ENCODE results near the gene ARHGAP40. TPM values are rescaled to one million over a fixed set of nuclear protein-coding genes. Genes with fewer than 3 reads are reported as not detected.

ARHGAP40 gene
- total and polyA plus RNA-seq, 2 of the 13 experiments (the other 11 are each of a cell fraction or from before 2014, with no cell fraction given) = 0.75 to 2.1 TPM

DNA sequence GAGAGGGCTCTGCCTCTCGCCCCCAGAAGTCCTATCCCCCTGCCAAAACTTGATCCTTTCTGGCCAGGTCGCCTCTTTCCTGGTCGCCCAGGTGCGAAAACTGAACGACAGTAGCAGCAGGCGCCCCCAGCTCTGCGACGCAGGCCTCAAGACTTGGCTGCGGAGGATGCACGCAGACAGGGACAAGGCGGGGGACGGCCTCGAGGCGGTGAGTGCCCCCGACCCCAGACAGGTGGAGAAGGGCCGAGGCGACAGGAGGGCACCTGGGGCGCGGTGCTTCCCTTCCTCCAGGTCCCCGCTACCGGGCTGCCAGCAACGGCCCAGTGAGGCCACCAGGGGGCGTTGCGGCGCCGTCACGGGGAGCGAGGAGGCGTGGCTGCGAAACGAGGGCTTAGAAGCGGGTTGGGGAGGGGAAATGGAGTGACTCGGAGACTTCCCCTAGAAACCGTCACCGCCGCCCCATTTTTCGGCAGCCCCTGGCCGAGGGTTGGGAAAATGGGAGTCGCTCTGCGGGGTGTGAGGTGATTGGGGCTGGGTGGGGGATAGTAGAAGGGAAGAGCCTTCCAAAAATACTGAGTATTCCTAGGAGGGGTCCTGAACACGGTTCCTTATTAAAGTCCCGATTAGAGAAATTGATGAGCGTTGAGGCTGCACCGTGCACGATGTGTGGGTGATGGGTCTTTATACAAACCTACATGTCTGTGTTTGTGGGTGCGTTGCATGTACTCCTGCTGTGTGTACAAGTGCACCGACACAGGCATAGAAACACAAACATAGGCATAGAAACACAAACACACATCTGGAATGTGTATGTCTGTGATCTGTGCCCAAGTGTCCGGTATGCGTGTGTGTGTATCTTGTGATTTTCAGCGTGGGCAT lies 44.6 kb downstream of the ARHGAP40 start (continued):
- TF ChIP-seq, protein P1, sequence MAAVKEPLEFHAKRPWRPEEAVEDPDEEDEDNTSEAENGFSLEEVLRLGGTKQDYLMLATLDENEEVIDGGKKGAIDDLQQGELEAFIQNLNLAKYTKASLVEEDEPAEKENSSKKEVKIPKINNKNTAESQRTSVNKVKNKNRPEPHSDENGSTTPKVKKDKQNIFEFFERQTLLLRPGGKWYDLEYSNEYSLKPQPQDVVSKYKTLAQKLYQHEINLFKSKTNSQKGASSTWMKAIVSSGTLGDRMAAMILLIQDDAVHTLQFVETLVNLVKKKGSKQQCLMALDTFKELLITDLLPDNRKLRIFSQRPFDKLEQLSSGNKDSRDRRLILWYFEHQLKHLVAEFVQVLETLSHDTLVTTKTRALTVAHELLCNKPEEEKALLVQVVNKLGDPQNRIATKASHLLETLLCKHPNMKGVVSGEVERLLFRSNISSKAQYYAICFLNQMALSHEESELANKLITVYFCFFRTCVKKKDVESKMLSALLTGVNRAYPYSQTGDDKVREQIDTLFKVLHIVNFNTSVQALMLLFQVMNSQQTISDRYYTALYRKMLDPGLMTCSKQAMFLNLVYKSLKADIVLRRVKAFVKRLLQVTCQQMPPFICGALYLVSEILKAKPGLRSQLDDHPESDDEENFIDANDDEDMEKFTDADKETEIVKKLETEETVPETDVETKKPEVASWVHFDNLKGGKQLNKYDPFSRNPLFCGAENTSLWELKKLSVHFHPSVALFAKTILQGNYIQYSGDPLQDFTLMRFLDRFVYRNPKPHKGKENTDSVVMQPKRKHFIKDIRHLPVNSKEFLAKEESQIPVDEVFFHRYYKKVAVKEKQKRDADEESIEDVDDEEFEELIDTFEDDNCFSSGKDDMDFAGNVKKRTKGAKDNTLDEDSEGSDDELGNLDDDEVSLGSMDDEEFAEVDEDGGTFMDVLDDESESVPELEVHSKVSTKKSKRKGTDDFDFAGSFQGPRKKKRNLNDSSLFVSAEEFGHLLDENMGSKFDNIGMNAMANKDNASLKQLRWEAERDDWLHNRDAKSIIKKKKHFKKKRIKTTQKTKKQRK (IDR thresholded peaks at IDR 0.05; ENCODE audit: low read length) = no peak
- TF ChIP-seq, protein P2, sequence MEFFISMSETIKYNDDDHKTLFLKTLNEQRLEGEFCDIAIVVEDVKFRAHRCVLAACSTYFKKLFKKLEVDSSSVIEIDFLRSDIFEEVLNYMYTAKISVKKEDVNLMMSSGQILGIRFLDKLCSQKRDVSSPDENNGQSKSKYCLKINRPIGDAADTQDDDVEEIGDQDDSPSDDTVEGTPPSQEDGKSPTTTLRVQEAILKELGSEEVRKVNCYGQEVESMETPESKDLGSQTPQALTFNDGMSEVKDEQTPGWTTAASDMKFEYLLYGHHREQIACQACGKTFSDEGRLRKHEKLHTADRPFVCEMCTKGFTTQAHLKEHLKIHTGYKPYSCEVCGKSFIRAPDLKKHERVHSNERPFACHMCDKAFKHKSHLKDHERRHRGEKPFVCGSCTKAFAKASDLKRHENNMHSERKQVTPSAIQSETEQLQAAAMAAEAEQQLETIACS (CRISPR knock-in tag; IDR thresholded peaks at IDR 0.05) = peak; percentile 24; the same call in 1 of the 2 replicates
- TF ChIP-seq TAF1 (CRISPR knock-in tag; IDR thresholded peaks at IDR 0.05) (no peak), NR2F2 (IDR thresholded peaks at IDR 0.05; ENCODE audit: borderline replicate concordance, low read depth) (no peak), TCF12 (IDR thresholded peaks at IDR 0.05) (no peak), TCF12 (CRISPR knock-in tag; IDR thresholded peaks at IDR 0.05) (no peak), ZNF496 (CRISPR knock-in tag; IDR thresholded peaks at IDR 0.05; ENCODE audit: insufficient replicate concordance) (no peak), YEATS4 (CRISPR knock-in tag; IDR thresholded peaks at IDR 0.05; ENCODE audit: borderline replicate concordance) (no peak), ZNF563 (CRISPR knock-in tag; IDR thresholded peaks at IDR 0.05) (no peak; the same call in 1 of the 2 replicates), ZNF260 (CRISPR knock-in tag; IDR thresholded peaks at IDR 0.05; ENCODE audit: borderline replicate concordance, low read depth) (no peak), ZNF10 (CRISPR knock-in tag; IDR thresholded peaks at IDR 0.05; ENCODE audit: borderline replicate concordance, low read depth) (no peak), PAWR (CRISPR knock-in tag; IDR thresholded peaks at IDR 0.05; ENCODE audit: borderline replicate concordance) (no peak; the same call in 1 of the 2 replicates), FOXC1 (CRISPR knock-in tag; IDR thresholded peaks at IDR 0.05; ENCODE audit: borderline replicate concordance) (peak; percentile 83; the same call in 1 of the 2 replicates)
- TF ChIP-seq, protein P3, sequence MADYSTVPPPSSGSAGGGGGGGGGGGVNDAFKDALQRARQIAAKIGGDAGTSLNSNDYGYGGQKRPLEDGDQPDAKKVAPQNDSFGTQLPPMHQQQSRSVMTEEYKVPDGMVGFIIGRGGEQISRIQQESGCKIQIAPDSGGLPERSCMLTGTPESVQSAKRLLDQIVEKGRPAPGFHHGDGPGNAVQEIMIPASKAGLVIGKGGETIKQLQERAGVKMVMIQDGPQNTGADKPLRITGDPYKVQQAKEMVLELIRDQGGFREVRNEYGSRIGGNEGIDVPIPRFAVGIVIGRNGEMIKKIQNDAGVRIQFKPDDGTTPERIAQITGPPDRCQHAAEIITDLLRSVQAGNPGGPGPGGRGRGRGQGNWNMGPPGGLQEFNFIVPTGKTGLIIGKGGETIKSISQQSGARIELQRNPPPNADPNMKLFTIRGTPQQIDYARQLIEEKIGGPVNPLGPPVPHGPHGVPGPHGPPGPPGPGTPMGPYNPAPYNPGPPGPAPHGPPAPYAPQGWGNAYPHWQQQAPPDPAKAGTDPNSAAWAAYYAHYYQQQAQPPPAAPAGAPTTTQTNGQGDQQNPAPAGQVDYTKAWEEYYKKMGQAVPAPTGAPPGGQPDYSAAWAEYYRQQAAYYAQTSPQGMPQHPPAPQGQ (CRISPR knock-in tag; IDR thresholded peaks at IDR 0.05; ENCODE audit: borderline replicate concordance) = no peak
- TF ChIP-seq, protein P4, sequence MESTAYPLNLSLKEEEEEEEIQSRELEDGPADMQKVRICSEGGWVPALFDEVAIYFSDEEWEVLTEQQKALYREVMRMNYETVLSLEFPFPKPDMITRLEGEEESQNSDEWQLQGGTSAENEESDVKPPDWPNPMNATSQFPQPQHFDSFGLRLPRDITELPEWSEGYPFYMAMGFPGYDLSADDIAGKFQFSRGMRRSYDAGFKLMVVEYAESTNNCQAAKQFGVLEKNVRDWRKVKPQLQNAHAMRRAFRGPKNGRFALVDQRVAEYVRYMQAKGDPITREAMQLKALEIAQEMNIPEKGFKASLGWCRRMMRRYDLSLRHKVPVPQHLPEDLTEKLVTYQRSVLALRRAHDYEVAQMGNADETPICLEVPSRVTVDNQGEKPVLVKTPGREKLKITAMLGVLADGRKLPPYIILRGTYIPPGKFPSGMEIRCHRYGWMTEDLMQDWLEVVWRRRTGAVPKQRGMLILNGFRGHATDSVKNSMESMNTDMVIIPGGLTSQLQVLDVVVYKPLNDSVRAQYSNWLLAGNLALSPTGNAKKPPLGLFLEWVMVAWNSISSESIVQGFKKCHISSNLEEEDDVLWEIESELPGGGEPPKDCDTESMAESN (CRISPR knock-in tag; conservative IDR thresholded peaks at IDR 0.05) = peak; percentile 97
- TF ChIP-seq, protein P5, sequence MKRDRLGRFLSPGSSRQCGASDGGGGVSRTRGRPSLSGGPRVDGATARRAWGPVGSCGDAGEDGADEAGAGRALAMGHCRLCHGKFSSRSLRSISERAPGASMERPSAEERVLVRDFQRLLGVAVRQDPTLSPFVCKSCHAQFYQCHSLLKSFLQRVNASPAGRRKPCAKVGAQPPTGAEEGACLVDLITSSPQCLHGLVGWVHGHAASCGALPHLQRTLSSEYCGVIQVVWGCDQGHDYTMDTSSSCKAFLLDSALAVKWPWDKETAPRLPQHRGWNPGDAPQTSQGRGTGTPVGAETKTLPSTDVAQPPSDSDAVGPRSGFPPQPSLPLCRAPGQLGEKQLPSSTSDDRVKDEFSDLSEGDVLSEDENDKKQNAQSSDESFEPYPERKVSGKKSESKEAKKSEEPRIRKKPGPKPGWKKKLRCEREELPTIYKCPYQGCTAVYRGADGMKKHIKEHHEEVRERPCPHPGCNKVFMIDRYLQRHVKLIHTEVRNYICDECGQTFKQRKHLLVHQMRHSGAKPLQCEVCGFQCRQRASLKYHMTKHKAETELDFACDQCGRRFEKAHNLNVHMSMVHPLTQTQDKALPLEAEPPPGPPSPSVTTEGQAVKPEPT (CRISPR knock-in tag; IDR thresholded peaks at IDR 0.05; ENCODE audit: low read depth) = no peak
